ENCODE results near the gene PDE4D. TPM values are rescaled to one million over a fixed set of nuclear protein-coding genes. Genes with fewer than 3 reads are reported as not detected.
"Not testable (repeated sequence)": the region's sequence is repeated elsewhere in the genome, so short reads cannot be mapped to it uniquely, and the experiment has no call there.

Gene PDE4D
- total RNA-seq, 1 donor from 2014 or later, result 34.5 TPM

- H3K4me3 ChIP-seq, result no peak overlapping the region
- intact Hi-C loops (cut with micrococcal nuclease), result loop anchor here (10.0 kb wide), 1 partner anchor 398 kb away; no protein-coding TSS in a partner anchor
Measured at GRCh38 chr5:59387127-59387526, 506.4 kb downstream of the PDE4D start.

GRCh38 chr5:59385700-59386099, 507.8 kb downstream of the PDE4D start:
- intact Hi-C loops (cut with micrococcal nuclease), result loop anchor here (10.0 kb wide), 1 partner anchor 399 kb away; no protein-coding TSS in a partner anchor
- H3K9me3 ChIP-seq (replicated peaks), result no peaks in the 10 kb centered on the region
- no peak overlapping the region for H3K4me3 ChIP-seq
- no peaks in the 10 kb centered on the region for H3K27me3 ChIP-seq (ENCODE audit: low read depth)
- no peaks in the 10 kb centered on the region for H3K36me3 ChIP-seq
- no peak overlapping the region for H3K27ac ChIP-seq (replicated peaks)
- TF ChIP-seq, protein P1, sequence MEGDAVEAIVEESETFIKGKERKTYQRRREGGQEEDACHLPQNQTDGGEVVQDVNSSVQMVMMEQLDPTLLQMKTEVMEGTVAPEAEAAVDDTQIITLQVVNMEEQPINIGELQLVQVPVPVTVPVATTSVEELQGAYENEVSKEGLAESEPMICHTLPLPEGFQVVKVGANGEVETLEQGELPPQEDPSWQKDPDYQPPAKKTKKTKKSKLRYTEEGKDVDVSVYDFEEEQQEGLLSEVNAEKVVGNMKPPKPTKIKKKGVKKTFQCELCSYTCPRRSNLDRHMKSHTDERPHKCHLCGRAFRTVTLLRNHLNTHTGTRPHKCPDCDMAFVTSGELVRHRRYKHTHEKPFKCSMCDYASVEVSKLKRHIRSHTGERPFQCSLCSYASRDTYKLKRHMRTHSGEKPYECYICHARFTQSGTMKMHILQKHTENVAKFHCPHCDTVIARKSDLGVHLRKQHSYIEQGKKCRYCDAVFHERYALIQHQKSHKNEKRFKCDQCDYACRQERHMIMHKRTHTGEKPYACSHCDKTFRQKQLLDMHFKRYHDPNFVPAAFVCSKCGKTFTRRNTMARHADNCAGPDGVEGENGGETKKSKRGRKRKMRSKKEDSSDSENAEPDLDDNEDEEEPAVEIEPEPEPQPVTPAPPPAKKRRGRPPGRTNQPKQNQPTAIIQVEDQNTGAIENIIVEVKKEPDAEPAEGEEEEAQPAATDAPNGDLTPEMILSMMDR (IDR thresholded peaks at IDR 0.05; ENCODE audit: borderline replicate concordance), result no peak
- DNase-seq, result no peak
- H3K4me1 ChIP-seq, result no peaks in the 10 kb centered on the region

More at GRCh38 chr5:59387127-59387526, 506.4 kb downstream of the PDE4D start:
- DNase-seq, result no peak
- no peaks in the 10 kb centered on the region for H3K9me3 ChIP-seq (replicated peaks)
- no peaks in the 10 kb centered on the region for H3K36me3 ChIP-seq
- H3K4me1 ChIP-seq, result no peaks in the 10 kb centered on the region
- TF ChIP-seq, protein P1 (IDR thresholded peaks at IDR 0.05; ENCODE audit: borderline replicate concordance), result no peak
- H3K27me3 ChIP-seq (ENCODE audit: low read depth), result no peaks in the 10 kb centered on the region
- no peak overlapping the region for H3K27ac ChIP-seq (replicated peaks)

DNA sequence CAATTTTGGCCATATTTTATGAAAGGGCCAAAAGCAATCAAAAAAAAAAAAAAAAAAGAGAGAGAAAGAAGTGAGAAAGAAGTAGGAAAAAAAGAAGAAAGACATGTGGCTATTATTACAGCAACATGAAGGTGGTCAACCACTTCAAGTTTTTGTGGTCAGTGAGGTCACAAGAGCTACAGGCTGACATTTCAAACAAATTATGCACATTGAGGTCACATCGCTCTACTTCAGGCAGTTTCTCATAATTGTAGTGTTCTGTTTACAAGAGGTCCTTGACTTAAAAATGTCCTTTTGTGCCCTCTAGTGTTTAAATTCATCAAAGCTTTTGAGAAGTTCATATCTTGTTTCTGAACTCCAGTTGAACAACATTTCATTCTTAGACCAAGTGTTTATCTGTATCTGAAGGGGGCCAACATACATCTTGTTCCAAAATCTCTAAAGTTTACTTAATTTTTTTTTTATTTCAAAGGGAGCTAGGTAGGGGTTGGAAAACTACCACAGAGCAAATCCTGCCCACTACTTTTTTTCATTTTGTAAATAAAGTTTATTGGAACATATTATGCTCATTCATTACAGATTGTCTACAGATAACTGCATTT, 513.1 kb downstream of the PDE4D start:
- H3K27ac ChIP-seq (replicated peaks), result no peak overlapping the region
- TF ChIP-seq, protein P1 (IDR thresholded peaks at IDR 0.05; ENCODE audit: borderline replicate concordance), result peak; percentile 66
- no peak overlapping the region for H3K4me3 ChIP-seq
- no peaks in the 10 kb centered on the region for H3K27me3 ChIP-seq (ENCODE audit: low read depth)
- no peaks in the 10 kb centered on the region for H3K4me1 ChIP-seq
- H3K36me3 ChIP-seq, result no peaks in the 10 kb centered on the region
- intact Hi-C loops (cut with micrococcal nuclease), result loop anchor here (10.0 kb wide), 1 partner anchor 404 kb away; no protein-coding TSS in a partner anchor
- H3K9me3 ChIP-seq (replicated peaks), result peaks cover under 1% of the 10 kb centered on the region
- no peak for DNase-seq

- DNase-seq; H3K36me3 ChIP-seq; H3K27me3 ChIP-seq (ENCODE audit: low read depth); H3K4me1 ChIP-seq; H3K27ac ChIP-seq (replicated peaks); H3K4me3 ChIP-seq: not testable (repeated sequence)
- intact Hi-C loops (cut with micrococcal nuclease), result loop anchor here (10.0 kb wide), 1 partner anchor 489 kb away; no protein-coding TSS in a partner anchor
- peaks cover 27% of the 10 kb centered on the region for H3K9me3 ChIP-seq (replicated peaks)
Measured at GRCh38 chr5:59374036-59374435, 519.5 kb downstream of the PDE4D start.

DNA sequence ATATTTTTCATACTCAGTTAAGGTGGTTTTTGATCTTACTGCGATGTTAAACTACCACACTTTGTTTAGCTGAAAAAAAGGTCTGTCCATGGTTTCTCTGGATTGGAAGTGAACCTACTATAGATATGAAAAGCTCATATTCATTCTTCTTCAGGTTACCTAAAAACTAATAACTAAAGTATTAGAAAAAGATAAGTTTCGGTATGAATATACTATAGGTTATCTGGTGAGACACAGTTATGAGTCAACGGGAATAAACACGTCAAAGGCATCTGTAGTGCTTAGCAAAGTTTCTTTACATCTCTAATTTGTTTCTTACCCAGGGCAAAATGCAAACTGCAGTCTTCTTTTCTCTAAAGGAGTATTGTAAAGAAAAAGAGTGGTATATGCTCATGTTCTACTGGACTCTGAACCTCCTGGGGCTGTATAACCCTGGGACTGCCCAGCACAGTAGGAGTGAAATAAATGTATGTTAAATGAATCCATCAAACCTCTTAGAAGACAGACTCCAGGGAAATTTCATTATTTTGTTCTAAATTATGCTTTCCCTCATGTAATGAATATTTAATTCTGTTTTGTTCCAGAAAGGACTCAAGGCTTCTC, 521.9 kb downstream of the PDE4D start:
- Histone ChIP-seq H3K4me1 (peaks cover 9% of the 10 kb centered on the region), H3K27ac (replicated peaks) (no peak overlapping the region), H3K27me3 (ENCODE audit: low read depth) (no peaks in the 10 kb centered on the region), H3K9me3 (replicated peaks) (peaks cover 27% of the 10 kb centered on the region), H3K36me3 (no peaks in the 10 kb centered on the region), H3K4me3 (no peak overlapping the region)
- TF ChIP-seq, protein P1 (IDR thresholded peaks at IDR 0.05; ENCODE audit: borderline replicate concordance), result no peak
- no peak for DNase-seq
- intact Hi-C loops (cut with micrococcal nuclease), result loop anchor here (10.0 kb wide), 1 partner anchor 487 kb away; no protein-coding TSS in a partner anchor

DNA sequence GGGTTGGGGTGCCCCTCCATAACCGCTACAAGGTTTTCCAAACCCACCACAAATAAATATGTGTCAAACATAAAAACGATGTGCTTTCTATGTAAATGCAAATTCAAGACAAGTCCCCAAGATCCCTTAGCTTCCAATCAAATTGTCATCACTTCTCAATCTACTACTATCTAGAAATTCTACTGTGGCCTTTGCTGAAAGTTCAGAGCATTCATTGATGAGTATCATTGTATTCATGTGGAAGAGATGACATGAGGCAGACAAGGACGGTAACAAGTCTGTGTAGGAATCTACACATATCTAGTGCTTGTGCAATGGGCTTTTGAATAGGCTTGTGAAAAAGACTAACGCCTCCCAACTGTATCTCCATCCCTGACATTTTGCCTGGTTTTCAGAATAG, 524.6 kb downstream of the PDE4D start:
- TF ChIP-seq, protein P1 (IDR thresholded peaks at IDR 0.05; ENCODE audit: borderline replicate concordance), result no peak
- H3K4me1 ChIP-seq, result peaks cover 9% of the 10 kb centered on the region
- intact Hi-C loops (cut with micrococcal nuclease), result loop anchor here (5.0 to 10.0 kb wide), 2 partner anchors 144 to 182 kb away; no protein-coding TSS in a partner anchor

More for the DNA sequence above, 524.6 kb downstream of the PDE4D start:
- Histone ChIP-seq H3K36me3 (no peaks in the 10 kb centered on the region), H3K27ac (replicated peaks) (no peak overlapping the region), H3K27me3 (ENCODE audit: low read depth) (no peaks in the 10 kb centered on the region), H3K9me3 (replicated peaks) (peaks cover 11% of the 10 kb centered on the region), H3K4me3 (no peak overlapping the region)
- DNase-seq, result no peak

Measured in left ventricle myocardium inferior (tissue), 1 donor.